Measurements from ENCODE around the gene UBAP2. TPM values are rescaled to one million over a fixed set of nuclear protein-coding genes. Genes with fewer than 3 reads are reported as not detected.

UBAP2 gene
- total RNA-seq, 1 experiment from 2014 or later = 62.5 TPM

DNA sequence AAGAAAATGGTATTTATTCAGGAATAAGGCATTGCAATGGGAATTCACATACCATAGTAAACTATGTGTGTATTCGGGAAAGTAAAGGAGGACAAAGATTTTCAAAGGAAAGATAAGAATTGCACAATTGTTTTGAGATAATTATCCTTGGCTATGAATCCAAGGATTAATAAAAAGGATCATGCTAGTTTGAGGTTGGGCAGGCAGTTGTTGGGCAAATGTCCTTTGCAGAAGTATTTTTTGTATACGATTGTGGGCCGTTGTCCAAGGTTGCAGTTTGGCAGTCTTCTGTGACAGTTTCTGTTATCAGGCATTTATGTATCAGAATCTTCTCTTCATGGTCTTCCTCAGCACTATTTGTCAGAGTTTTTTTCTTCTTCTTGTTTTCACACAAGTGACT lies 10.6 kb upstream of the UBAP2 start:
- intact Hi-C loops (cut with micrococcal nuclease; ENCODE audit: unreplicated experiment) = no loop called here
- no peak overlapping the region for H3K27ac ChIP-seq (ENCODE audit: low read depth, low read length, poor library complexity, severe bottlenecking)
- no peak for DNase-seq (ENCODE audit: low spot score)
- no peaks in the 10 kb centered on the region for H3K9me3 ChIP-seq (ENCODE audit: low read depth, low read length, poor library complexity, severe bottlenecking)
- H3K27me3 ChIP-seq (replicated peaks; ENCODE audit: insufficient read depth, low read depth, low read length, poor library complexity) = no peaks in the 10 kb centered on the region
- ChIA-PET CTCF (no interaction called here), POLR2A (ENCODE audit: low non-redundant PET) (no interaction called here)
- no TSS peak for BruUV-seq (replicated peaks)
- no peaks in the 10 kb centered on the region for H3K36me3 ChIP-seq (ENCODE audit: insufficient read depth, low read length, poor library complexity, severe bottlenecking)
- no peaks in the 10 kb centered on the region for H3K4me1 ChIP-seq (ENCODE audit: insufficient read depth, low read length, poor library complexity, severe bottlenecking)
- no peak for TF ChIP-seq EZH2 (IDR thresholded peaks at IDR 0.05; ENCODE audit: borderline replicate concordance, low read depth, low read length, poor library complexity, severe bottlenecking)
- TF ChIP-seq, protein P1, sequence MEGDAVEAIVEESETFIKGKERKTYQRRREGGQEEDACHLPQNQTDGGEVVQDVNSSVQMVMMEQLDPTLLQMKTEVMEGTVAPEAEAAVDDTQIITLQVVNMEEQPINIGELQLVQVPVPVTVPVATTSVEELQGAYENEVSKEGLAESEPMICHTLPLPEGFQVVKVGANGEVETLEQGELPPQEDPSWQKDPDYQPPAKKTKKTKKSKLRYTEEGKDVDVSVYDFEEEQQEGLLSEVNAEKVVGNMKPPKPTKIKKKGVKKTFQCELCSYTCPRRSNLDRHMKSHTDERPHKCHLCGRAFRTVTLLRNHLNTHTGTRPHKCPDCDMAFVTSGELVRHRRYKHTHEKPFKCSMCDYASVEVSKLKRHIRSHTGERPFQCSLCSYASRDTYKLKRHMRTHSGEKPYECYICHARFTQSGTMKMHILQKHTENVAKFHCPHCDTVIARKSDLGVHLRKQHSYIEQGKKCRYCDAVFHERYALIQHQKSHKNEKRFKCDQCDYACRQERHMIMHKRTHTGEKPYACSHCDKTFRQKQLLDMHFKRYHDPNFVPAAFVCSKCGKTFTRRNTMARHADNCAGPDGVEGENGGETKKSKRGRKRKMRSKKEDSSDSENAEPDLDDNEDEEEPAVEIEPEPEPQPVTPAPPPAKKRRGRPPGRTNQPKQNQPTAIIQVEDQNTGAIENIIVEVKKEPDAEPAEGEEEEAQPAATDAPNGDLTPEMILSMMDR (conservative IDR thresholded peaks at IDR 0.05; ENCODE audit: low read depth, low read length) = no peak
- no peak overlapping the region for H3K4me3 ChIP-seq (ENCODE audit: low read depth, low read length, poor library complexity, severe bottlenecking)

DNA sequence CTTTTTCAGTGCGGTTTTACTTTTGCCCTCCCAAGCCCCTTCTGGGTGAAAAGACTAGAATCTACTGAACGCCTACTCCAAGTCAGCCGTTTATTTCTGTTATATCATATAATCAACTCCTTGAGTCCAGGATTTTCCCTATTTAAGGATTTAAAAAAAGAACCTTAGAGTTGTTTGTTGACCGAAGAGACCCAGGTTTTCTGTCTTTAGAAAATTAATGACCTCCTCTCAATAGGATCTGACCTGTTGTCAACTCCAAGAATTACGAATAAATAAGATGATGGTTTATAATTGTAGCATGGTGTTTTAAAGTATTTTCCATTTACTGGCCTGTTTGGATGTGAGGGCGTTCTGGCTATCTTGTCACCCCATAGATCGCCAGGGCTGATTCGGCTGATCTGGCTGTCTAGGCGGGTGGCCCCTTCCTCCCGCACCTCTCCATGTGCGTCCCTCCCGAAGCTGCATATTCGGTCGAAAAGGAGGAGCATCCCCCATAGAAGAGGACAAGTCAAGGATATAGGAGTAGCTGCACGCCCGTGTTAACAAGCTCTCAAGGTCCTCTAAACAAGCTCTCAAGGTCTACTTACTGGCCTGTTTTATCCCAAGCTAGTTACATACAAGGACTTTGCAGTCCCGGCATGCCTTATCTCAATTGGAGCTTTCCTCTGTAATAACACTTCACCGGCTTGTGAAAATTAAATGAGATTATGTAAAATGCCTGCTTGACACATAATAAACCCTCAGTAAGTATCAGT lies 1.1 kb upstream of the UBAP2 start:
- Histone ChIP-seq H3K36me3 (ENCODE audit: insufficient read depth, low read length, poor library complexity, severe bottlenecking) (no peaks in the 10 kb centered on the region), H3K4me1 (ENCODE audit: insufficient read depth, low read length, poor library complexity, severe bottlenecking) (peaks cover 16% of the 10 kb centered on the region), H3K4me3 (ENCODE audit: low read depth, low read length, poor library complexity, severe bottlenecking) (peak overlapping the region; percentile 73), H3K27me3 (replicated peaks; ENCODE audit: insufficient read depth, low read depth, low read length, poor library complexity) (no peaks in the 10 kb centered on the region), H3K27ac (ENCODE audit: low read depth, low read length, poor library complexity, severe bottlenecking) (peak overlapping the region; percentile 100), H3K9me3 (ENCODE audit: low read depth, low read length, poor library complexity, severe bottlenecking) (no peaks in the 10 kb centered on the region)
- intact Hi-C loops (cut with micrococcal nuclease; ENCODE audit: unreplicated experiment) = no loop called here
- no peak for DNase-seq (ENCODE audit: low spot score)
- no peak for TF ChIP-seq EZH2 (IDR thresholded peaks at IDR 0.05; ENCODE audit: borderline replicate concordance, low read depth, low read length, poor library complexity, severe bottlenecking)
- TF ChIP-seq, protein P1 (conservative IDR thresholded peaks at IDR 0.05; ENCODE audit: low read depth, low read length) = no peak
- ChIA-PET CTCF (interaction anchor here (1.0 kb wide), 1 partner anchor 24 kb away, joined by 4 read pairs; no protein-coding TSS in a partner anchor), POLR2A (ENCODE audit: low non-redundant PET) (no interaction called here)
- BruUV-seq (replicated peaks) = TSS peak; percentile 97

DNA sequence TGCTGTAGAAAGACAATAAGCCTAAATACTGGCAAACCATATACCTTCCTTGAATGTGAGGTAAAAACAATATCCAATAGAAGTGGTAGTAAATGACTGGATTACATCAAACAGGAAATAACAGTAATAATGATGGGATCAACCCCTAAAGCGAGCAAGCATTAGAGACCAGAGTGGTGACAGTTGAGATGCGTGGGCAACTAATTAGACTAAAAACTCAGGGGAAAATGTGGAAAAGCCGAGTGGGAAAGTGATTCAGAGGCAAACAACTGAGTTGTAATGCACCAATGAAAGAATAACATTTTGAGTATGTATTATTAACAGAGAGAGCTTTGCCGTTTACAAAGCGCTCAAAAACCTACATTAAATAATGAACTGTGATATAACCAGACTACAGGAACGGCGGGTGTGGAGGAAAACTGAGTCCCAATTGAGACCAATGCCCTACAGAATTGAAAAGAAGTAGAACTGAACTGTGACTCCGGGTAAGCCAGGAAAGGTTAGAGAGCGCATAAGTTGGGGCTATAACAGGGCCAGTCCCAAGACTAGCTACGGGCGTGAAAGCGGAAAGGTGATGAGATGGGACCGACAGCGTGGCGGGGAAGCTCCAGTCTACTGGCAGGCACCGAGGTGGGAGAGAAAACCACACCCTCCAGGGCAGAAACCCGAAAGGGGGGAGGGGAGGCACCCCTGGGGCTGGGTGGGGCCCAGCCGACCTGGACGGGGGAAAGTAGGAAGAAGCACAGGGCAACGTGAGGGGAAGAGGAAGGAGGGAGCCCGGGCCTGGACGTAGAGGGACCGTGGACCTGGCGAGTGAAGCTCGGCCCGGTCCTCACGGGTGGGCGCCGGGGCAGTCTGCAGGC lies 592 bp downstream of the UBAP2 start:
- H3K4me1 ChIP-seq (ENCODE audit: insufficient read depth, low read length, poor library complexity, severe bottlenecking) = peaks cover 16% of the 10 kb centered on the region
- H3K4me3 ChIP-seq (ENCODE audit: low read depth, low read length, poor library complexity, severe bottlenecking) = peak overlapping the region; percentile 73
- TF ChIP-seq EZH2 (IDR thresholded peaks at IDR 0.05; ENCODE audit: borderline replicate concordance, low read depth, low read length, poor library complexity, severe bottlenecking) = no peak
- TF ChIP-seq, protein P1 (conservative IDR thresholded peaks at IDR 0.05; ENCODE audit: low read depth, low read length) = no peak
- DNase-seq (ENCODE audit: low spot score) = peak; percentile 48
- peaks cover 4% of the 10 kb centered on the region for H3K36me3 ChIP-seq (ENCODE audit: insufficient read depth, low read length, poor library complexity, severe bottlenecking)
- intact Hi-C loops (cut with micrococcal nuclease; ENCODE audit: unreplicated experiment) = no loop called here
- H3K27me3 ChIP-seq (replicated peaks; ENCODE audit: insufficient read depth, low read depth, low read length, poor library complexity) = no peaks in the 10 kb centered on the region
- H3K27ac ChIP-seq (ENCODE audit: low read depth, low read length, poor library complexity, severe bottlenecking) = peak overlapping the region; percentile 100
- no peaks in the 10 kb centered on the region for H3K9me3 ChIP-seq (ENCODE audit: low read depth, low read length, poor library complexity, severe bottlenecking)
- CTCF ChIA-PET = no interaction called here
- POLR2A ChIA-PET (ENCODE audit: low non-redundant PET) = interaction anchor here (0.6 kb wide), 1 partner anchor 566 kb away, joined by 3 read pairs; no protein-coding TSS in a partner anchor
- BruUV-seq (replicated peaks) = TSS peak; percentile 52
